KMS-11 (cell line): ENCODE measurements around the gene TMEM132C.

Experiments
- H2AFZ ChIP-seq: fragments of 200-600 bp; sonication (generic); 2 replicates; pipeline ENCODE4 v1.6.1; 2016; ENCODE audit warnings: antibody characterized with exemption, mixed run types, low read depth
- H3K27ac ChIP-seq: fragments of 200-600 bp; sonication (generic); 2 replicates; pipeline ENCODE4 v1.6.1; 2016; ENCODE audit warnings: mild to moderate bottlenecking, mixed run types
- H3K27me3 ChIP-seq: fragments of 200-600 bp; sonication (generic); 2 replicates; pipeline ENCODE4 v1.6.1; 2017; ENCODE audit warnings: mild to moderate bottlenecking, low read depth, mixed run types, moderate library complexity; ENCODE audit not compliant: insufficient read depth
- H3K36me3 ChIP-seq: fragments of 200-600 bp; sonication (generic); 2 replicates; pipeline ENCODE4 v1.6.1; 2017; ENCODE audit warnings: mild to moderate bottlenecking, mixed run types; ENCODE audit not compliant: insufficient read depth
- H3K4me1 ChIP-seq: fragments of 200-600 bp; sonication (generic); 2 replicates; pipeline ENCODE4 v1.6.1; 2016; ENCODE audit warnings: mild to moderate bottlenecking, low read depth, mixed run types; ENCODE audit not compliant: poor library complexity, severe bottlenecking
- H3K4me2 ChIP-seq: fragments of 200-600 bp; sonication (generic); 2 replicates; pipeline ENCODE4 v1.7.0; 2016; ENCODE audit warnings: mild to moderate bottlenecking, mixed run types
- H3K4me3 ChIP-seq: fragments of 200-600 bp; sonication (generic); IDR thresholded peaks from 2 replicates; pipeline ENCODE4 v1.6.1; 2017; ENCODE audit warnings: low read depth, low read length, mixed read lengths; ENCODE audit not compliant: insufficient read depth
- H3K79me2 ChIP-seq: fragments of 200-600 bp; sonication (generic); 2 replicates; pipeline ENCODE4 v1.6.1; 2016; ENCODE audit warnings: low read depth, mixed run types; ENCODE audit not compliant: insufficient read depth
- H3K9ac ChIP-seq: fragments of 200-600 bp; sonication (generic); 2 replicates; pipeline ENCODE4 v1.6.1; 2016; ENCODE audit warnings: mild to moderate bottlenecking, mixed run types
- H4K20me1 ChIP-seq: fragments of 200-600 bp; sonication (generic); 2 replicates; pipeline ENCODE4 v1.6.1; 2016; ENCODE audit warnings: mild to moderate bottlenecking, mixed run types; ENCODE audit not compliant: insufficient read depth
- TF ChIP-seq, protein P1 (sequence below): fragments of 200-600 bp; sonication (generic); conservative IDR thresholded peaks from 2 replicates; pipeline ENCODE4 v1.6.1; 2017; ENCODE audit warnings: low read depth, mild to moderate bottlenecking, antibody characterized with exemption, low read length, moderate library complexity, mixed read lengths

Gene TMEM132C

DNA sequence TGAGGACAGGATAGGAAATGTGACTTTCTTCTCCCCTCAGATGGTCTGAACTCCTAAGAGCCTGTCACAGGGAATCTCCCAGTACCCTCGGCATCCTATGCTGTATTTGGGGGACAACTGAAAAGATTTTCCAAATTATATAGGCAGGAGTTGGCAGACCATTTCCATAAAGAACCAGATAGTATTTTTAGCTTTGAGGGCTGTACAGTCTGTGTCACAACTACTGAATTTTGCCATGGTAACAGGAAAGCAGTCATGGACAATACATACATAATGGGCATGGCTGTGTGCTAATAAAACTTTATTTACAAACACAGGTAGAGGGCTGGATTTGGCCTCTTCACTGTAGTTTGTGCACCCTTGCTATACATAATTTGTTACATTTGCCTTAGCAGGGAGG, 30.4 kb upstream of the TMEM132C start:
- Histone ChIP-seq H3K36me3 (no peaks in the 10 kb centered on the region), H3K27me3 (no peaks in the 10 kb centered on the region), H3K79me2 (no peaks in the 10 kb centered on the region), H3K9ac (no peak overlapping the region), H3K4me2 (no peak overlapping the region), H3K27ac (no peak overlapping the region), H2AFZ (no peak overlapping the region), H3K4me1 (no peaks in the 10 kb centered on the region), H4K20me1 (no peaks in the 10 kb centered on the region), H3K4me3 (no peak overlapping the region)
- TF ChIP-seq, protein P1, sequence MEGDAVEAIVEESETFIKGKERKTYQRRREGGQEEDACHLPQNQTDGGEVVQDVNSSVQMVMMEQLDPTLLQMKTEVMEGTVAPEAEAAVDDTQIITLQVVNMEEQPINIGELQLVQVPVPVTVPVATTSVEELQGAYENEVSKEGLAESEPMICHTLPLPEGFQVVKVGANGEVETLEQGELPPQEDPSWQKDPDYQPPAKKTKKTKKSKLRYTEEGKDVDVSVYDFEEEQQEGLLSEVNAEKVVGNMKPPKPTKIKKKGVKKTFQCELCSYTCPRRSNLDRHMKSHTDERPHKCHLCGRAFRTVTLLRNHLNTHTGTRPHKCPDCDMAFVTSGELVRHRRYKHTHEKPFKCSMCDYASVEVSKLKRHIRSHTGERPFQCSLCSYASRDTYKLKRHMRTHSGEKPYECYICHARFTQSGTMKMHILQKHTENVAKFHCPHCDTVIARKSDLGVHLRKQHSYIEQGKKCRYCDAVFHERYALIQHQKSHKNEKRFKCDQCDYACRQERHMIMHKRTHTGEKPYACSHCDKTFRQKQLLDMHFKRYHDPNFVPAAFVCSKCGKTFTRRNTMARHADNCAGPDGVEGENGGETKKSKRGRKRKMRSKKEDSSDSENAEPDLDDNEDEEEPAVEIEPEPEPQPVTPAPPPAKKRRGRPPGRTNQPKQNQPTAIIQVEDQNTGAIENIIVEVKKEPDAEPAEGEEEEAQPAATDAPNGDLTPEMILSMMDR: no peak

DNA sequence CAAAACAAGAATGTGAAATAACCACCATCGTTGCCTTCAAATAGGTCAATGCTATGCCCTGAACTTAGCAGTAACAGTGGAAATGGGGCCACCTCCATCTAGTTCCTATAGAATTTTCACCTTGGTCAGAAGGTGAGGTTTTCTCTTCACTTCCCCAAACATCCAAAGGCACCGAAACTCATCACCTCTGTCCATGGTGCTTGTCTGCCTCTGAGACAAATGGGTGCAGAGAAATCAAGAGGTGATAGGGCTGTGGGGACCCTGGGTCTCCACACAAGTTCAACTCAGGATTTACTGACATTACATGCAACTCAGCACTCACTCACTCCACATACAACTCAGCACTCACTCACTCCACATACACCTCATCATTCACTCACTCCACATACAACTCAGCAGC, 26.2 kb upstream of the TMEM132C start:
- H3K4me1 ChIP-seq: no peaks in the 10 kb centered on the region
- H4K20me1 ChIP-seq: no peaks in the 10 kb centered on the region

DNA sequence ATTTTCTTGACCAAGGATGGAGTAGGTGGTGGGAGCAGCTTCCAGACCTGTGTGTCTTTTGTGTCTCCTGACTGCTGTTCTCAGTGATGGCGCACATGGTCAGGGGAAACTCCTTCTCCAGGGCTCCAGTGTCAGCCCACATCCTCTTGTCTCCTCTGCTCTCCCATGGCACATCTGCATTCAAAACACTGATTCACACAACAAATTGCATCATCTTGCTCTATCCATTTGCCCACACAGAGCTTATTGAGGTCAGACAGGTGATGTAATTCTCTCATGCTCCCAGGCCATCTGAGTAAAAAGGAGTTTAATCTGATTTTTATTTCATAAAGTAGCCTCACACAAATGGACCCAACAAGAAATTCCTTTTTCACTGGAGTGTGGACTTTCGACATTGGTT, 21.8 kb upstream of the TMEM132C start:
- Histone ChIP-seq H3K79me2 (no peaks in the 10 kb centered on the region), H3K36me3 (no peaks in the 10 kb centered on the region), H3K4me2 (no peak overlapping the region), H3K27ac (no peak overlapping the region), H3K4me3 (no peak overlapping the region), H3K27me3 (no peaks in the 10 kb centered on the region), H3K4me1 (no peaks in the 10 kb centered on the region), H4K20me1 (no peaks in the 10 kb centered on the region), H3K9ac (no peak overlapping the region), H2AFZ (no peak overlapping the region)
- TF ChIP-seq, protein P1: no peak

More for the DNA sequence above, 26.2 kb upstream of the TMEM132C start:
- Histone ChIP-seq H3K27ac (no peak overlapping the region), H3K4me2 (no peak overlapping the region), H3K79me2 (no peaks in the 10 kb centered on the region), H3K36me3 (no peaks in the 10 kb centered on the region), H3K27me3 (no peaks in the 10 kb centered on the region), H3K4me3 (no peak overlapping the region), H2AFZ (no peak overlapping the region), H3K9ac (no peak overlapping the region)
- TF ChIP-seq, protein P1: no peak

DNA sequence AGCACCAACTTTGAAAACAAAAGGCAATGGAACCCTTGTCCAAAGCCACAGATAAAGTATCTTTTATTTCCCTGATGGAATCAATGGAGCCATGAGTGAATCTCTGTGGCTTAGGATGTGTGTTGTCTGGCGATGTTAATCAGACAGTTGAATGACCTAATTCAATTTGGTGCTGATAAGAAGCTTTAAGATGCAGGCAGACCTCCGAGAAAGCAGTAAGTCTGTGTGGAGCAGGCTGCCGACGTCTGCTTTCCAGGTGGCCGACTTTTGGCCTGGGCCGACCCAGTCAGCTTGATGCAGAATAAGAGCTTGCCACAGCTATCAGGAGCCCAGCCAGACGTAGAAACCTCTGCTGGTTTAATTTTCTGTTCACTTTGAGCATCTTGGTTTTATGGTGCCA, 21.1 kb upstream of the TMEM132C start:
- Histone ChIP-seq H2AFZ (no peak overlapping the region), H3K9ac (no peak overlapping the region), H3K4me1 (no peaks in the 10 kb centered on the region), H3K4me3 (no peak overlapping the region), H3K36me3 (no peaks in the 10 kb centered on the region), H4K20me1 (no peaks in the 10 kb centered on the region), H3K27ac (no peak overlapping the region), H3K4me2 (no peak overlapping the region), H3K79me2 (no peaks in the 10 kb centered on the region), H3K27me3 (no peaks in the 10 kb centered on the region)
- TF ChIP-seq, protein P1: no peak
